Limb (tissue), 2 donors: Measurements from ENCODE around the gene MTMR6.
"Not testable (repeated sequence)": the region's sequence is repeated elsewhere in the genome, so short reads cannot be mapped to it uniquely, and the experiment has no call there.

Experiments used
- DNase-seq, 2 donors: peaks; one replicate each; pipeline ENCODE4 v3.0.0-alpha.2; 2016; ENCODE audit errors: extremely low spot score in 2 of 2

Gene MTMR6

DNA sequence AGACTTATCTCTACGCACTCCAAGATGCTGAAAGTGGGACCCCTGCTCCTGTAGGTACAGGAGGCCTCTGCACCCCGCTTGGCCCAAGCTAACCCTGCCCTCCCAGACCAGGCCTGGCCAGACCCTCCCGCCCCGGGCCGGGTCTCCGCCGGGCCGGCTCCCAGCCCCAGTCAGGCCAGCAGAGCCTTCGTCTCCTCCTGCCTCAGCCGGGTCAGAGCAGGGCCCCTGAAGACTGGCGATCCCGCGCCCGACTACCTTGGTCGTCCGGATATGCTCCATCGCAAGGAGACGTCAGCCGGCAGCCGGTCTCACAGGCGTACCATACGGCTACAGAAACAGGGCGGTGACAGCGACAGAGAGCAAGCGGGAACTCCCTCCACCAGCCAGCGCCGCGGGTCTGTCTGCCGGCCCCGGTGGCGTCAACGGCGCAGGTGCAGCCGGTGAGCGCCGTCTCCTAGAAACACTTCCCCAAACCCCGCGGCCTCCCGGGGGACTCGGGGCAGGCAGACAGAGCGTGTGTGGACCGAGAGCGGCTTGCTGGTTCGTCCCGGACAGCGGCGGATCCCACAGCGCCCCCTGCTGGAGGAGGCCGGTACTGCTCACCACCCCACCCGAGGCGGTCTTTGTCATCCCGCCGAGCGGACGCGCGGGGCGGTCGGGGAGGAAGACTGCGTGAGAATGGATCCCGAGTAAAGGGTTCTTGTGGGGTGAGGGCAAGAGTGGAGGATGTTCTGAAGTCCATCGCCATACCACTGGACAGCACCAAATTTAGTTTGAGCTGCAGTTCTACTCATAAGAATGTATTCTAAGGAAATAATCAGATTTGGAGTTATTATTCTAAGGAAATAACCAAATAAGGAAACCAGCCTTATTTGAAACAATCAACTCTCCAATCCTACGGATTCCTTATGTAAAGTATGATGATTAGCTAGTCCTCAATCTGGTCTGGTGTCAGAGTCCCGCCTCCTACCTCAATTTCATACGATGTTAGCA is at the start of gene MTMR6:
Gene MTMR6 (minus strand): TSS at position 520 of the 993 bp plus-strand sequence. CDS start 241 bp downstream, at position 279.
- peak; percentile 84 to 98 for DNase-seq

DNA sequence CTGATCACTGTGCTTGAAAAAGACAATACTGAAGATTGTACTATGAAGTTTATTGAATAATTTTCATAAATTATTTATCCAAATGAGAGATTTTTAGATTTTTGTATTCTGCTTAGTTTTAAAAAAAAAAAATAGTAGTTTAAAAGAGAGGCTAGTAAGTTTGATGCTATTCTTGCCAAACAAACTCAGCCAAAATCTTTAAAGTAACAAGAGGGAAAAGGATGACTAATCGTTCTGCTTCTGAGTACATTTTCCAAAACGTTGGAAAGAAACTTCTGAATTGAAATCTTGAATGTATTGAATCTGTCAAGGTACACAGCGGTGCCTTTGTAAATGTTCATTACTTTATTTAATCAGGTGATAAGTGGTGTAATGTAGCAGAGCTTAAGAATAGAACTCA is 48.6 kb upstream of the MTMR6 start:
- no peak for DNase-seq

DNA sequence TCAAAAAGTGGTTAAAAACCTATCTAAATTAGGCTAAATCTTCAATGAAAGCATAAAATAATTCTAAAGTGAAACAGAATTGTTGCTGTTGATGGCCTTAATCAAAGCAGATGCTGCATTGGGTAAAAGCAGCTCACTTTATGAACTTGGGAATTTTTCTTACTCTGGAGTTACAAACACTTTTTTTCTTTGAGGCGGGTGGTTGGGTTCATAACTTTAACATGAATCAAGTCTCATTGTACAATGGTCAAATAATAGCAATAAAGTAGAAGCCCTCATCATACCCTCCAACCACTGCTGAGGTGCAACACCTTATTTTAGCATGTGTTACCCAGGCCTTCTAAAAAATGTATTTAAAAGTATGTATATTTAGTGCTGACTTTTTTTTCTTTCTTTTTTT is 43.3 kb upstream of the MTMR6 start:
- DNase-seq: no peak

DNA sequence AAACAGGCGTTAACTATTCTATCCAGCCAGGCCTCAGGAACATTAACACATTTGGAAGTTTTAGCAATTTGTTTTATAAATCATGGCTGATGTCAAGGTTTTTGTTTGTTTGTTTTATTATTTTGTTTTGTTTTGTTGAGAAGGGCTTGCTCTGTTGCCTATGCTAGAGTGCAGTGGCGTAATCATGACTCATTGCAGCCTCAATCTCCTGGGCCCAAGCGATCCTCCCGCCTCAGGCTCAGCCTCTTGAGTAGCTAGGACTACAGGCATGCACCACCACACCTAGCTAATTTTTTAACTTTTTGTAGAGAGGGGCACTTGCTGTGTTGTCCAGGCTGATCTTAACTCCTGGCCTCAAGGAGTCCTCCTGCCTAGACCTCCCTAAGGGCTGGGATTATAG is 42.4 kb upstream of the MTMR6 start:
- no peak for DNase-seq

DNA sequence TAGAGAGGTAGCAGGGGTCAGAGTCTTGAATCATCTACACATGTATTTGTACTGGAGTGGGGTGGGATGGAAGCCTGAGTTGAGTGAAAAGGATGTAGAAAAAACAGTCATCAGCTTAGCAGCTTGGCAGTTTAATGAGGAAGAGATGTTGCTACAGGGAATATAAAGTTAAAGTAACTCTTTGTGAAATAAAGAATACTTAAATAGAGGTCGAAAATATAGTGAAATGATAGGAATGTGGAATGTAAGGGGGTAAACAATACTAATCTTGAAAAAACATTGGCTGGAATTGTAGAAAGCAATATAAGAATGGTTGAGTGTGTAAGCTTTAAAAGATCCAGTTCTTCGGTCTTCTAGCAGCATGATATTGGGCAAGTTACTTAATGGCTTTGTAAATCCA is 36.8 kb upstream of the MTMR6 start:
- DNase-seq: no peak

DNA sequence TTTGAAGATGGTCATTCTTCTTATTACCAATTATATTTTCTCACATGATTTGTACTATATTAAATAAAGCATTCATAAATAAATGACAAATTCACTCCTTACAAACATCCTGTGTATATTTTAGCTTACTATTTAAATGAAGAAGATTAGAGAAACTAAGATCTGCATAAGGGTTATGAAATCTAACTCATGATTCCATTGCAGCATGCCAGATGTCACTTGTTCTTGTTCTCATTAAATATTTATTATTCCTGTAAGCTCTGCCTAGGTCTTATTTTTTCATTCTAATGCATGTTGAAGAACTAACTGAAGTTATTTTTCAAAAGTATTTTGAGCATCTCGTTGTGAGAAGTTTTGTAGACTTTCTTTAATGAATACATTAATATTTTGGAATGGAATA is 32.5 kb upstream of the MTMR6 start:
- no peak for DNase-seq

DNA sequence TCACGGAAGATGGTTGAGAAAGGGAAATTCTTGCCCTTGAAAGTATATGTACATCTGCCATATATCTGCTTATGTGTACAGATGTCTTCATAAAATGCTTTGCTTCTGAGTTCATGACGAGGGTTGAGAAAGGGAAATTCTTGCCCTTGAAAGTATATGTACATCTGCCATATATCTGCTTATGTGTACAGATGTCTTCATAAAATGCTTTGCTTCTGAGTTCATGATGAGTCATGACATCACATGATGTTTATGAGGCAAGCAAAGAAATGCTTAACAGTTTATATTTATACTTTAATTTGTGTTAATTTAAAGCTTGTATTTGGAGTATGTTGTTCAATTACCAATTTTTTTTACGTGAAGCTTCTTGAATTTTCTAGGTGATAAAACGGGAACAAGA is 31.7 kb upstream of the MTMR6 start:
- not testable (repeated sequence) for DNase-seq

DNA sequence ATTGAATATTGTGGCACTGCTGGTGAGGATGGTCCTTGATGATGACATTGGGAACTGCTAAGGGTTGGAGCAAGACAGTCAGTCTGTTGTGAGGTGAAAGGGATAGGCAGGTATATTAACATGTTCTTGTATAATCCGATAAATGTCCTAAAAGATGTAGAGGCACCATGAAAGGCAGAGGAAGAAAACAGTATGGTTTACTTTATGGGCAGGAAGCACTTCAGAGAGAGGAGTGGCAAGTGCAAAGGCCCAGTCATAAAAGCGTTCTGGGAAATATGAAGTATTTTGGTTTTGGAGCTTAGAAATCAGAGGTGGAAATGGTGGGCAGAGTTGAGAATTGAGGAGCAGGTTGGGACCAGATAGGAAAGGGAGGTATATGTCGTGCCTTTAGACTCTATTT is 23.6 kb upstream of the MTMR6 start:
- DNase-seq: no peak

DNA sequence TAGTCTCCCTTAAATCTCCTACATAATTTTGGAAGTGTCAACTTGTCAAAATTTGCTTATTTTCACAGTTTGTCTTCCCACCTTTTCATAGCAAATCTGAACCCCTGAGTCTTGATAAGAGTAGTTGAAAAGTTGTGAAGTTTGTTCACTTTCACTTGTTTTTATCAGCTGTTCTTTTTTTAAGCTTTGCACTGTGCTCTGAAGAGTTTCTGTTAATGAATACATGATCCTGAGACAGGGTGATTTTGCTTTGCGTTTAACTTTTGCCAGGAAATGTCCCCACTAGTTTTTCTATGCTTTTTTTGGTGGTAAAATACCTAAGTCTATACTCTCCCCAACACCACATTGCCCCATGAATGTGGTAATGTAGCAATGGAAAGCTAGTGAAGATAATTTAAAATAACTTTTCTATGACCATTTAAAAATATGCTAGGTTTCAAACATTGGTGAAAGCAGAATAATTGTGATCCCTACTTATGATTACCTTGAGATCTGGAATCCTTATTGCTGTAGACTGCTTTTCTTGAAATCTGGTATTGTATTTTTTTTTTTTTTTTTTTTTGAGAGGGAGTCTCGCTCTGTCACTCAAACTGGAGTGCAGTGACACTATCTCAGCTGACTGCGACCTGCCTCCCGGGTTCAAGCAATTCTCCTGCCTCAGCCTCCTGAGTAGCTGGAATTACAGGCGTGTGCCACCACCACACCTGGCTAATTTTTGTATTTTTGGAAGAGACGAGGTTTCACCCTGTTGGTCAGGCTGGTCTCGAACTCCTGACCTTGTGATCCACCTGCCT is 19.6 kb upstream of the MTMR6 start:
- DNase-seq: no peak

DNA sequence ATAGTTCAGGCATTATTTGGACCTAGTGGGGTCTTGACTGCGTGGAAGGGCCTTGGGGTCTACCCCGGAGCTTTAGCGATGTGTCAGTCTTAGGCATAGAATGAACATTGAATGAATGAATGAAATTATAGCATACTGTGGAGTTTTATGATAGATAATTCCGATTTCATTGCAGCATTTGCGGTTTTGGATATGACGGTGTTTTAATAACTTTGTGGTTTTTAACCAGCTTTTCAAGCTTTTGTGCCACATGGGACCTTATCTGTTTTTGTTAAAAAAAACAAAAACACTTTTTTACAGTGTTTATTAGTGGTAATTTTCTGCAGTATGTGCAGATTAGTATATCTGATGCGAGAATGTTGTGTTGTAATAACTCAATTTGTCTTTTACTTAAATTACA is 14.8 kb upstream of the MTMR6 start:
- no peak for DNase-seq

DNA sequence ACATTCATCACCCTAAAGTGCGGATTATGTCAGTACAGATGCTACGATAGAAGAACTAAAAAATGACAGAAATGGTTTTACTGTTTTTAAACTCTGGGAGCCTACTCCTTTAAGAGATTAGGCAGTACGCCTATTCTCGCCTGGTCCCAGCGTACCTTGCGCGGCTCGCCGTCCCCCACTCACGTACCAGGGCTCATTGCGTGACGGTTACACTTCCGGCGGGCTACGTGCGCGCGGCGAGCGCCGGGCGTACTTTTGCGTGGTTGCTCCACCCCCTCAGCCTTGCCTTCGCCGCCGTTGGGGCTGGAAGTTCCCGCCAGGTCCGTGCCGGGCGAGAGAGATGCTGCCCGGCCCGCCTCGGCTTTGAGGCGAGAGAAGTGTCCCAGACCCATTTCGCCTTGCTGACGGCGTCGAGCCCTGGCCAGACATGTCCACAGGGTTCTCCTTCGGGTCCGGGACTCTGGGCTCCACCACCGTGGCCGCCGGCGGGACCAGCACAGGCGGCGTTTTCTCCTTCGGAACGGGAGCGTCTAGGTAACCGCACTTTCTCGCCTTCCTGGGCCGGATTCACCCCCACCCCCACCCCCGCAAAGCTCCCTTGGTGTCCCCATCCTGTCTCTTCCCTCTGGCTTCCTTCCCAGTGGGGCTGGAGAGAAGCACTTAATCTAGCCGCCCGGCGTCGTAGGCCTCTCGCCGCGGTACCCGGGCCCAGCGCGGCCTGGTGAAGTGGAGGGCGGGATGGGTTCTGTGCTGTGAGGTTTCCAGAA is 14.2 kb upstream of the MTMR6 start, which contains the start of gene NUP58:
Gene NUP58 (plus strand): TSS at position 279 of the 767 bp plus-strand sequence. CDS start 149 bp downstream, at position 428.
- DNase-seq: peak; percentile 96 to 97

DNA sequence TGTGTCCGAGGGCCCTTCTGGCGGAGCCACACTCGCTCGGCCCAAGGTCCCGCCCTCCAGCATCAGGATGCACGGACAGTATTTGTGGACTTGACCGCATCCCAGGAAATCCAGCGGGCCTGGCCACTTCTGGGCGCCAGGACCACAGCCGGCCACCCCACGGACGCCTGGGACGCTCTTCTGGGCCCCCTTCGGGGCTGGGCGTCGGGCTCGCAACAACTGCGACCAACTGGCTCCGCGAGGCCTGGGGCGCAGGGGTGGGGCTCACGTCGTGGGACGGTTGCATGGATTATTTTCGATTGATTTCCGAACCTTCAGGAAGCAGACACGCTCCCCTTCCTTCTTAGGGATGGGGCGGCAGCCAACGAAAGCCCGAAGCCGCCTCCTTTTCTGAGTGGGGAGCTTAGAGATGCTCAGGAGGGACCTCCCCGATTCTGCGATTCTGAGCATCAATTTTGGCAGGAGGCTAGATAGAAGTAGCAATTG is 13.6 kb upstream of the MTMR6 start:
- DNase-seq: peak in 1 of 2 donors; percentile 74

DNA sequence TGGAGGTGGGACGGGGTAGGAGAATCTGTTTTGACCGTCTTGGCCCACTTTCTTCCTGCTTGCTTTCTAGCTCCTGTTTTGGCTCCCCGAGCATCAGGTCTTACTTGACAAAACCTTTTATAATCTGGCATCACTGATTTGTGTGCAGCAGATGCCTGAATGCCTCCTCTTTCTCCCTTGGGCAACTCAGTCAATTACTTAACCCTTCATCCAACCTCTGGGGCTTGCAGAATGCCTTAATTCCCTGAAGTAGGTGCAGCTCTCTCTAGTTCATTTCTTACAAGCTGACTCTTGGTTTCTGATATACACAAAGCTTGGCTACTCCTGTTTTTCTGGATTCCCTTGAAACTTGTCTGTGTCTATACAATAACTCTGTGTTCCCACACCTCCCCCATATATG is 8.4 kb upstream of the MTMR6 start:
- no peak for DNase-seq

DNA sequence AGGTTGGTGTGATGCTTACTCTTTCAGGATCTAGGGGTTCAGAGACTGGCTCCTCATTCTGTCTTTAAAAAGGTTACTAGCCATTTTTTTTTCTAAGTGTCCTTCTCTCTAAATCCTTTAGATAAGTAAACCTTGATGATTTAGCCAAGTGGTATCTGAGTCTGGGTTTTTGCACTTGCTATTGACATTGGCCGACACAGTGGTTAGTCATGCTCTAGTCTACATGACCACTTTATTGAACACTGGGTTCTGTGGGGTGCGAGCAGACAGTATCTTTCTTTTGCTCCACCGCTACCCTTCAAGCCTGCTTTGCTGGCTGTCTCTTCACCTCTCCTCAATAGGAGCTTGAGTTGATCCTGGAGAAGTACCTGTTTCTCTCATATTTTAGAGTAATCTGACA is 7.9 kb upstream of the MTMR6 start:
- DNase-seq: no peak

DNA sequence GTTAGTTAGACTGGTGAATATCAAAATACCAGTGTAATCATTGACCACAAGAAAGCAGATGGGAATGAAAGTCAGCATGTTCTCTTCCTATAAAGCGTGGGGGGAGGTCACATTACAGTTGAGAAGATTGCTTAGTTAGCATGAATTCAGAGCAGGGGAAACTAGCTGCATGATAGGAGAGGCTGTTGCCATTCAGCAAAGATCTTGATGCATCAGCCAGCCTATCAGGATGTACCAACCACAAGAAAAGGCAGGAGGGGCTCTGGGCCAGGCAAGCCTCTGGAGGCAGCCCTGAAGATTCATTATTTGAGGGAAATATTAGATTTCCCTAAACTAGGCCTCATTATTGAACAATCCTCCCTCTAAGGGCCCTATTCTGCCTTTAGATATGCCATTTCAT is 5.0 kb upstream of the MTMR6 start:
- no peak for DNase-seq

DNA sequence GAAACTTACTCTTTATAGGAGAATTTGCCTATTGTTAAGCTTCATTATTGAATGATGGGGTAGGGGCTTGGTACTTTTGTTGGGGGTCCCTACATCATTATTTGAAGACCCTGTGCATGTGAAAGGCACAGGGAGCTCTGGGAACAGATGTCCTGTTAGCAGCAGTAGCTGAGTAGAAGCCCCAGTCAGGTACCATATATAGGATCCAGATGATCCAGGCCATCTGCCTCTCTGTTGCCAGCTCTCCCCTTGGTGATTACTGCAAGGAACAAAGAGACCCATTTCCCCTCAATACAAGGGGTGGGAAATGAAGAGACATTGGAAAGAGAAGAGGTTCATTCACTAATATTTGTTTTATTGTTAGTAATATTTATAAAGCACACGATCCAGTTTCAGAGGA is 4.4 kb upstream of the MTMR6 start:
- no peak for DNase-seq

DNA sequence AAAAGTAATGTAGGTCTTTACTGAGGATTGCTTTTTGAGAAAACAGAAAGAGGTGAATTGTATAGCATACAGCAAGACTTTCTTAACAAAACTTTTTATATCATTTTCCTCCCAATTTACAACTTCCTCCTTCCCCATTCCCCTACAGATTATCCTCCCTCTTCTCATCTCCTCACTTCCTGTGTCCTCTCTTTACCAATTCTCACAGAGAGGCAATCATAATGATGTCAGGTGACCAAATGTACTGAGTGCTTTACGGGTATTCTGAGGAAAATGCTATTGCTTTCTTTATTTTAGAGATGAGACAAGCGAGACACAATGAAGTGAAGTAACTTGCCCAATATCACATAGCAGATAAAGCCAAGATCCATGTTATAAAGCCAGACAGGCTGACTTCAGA is 1.7 kb upstream of the MTMR6 start:
- DNase-seq: no peak

DNA sequence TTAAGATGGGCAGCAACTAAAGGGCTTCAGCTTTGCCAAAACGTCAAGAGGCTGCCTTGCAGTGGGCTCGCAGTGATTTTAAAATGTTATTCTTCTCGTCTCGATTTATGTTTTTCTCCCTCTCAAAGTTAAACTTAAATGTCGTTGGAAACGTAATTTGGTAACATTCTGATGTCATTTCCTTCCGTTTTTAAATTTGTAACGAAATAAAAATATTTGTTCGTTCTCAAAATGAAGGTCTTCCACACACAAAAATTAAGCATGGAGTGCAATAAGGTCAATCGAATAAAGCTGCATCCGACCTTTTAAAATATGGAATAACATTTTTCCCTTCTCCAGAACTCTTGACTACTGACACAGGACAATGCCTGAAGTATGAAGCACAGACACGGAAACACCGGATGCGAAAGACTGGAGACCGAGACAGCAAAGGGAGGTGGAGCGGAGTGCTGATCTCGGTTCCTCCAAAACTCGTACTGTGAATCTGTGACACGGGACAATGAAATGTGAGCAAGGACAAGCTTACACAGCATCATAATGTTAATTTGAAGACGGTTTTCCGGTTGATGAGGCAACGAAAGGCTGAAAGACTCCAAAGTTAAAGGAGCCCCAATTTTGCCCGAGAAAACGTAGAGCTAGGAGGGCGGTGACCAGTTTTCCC is 850 bp downstream of the MTMR6 start:
- DNase-seq: peak; percentile 12 to 53

DNA sequence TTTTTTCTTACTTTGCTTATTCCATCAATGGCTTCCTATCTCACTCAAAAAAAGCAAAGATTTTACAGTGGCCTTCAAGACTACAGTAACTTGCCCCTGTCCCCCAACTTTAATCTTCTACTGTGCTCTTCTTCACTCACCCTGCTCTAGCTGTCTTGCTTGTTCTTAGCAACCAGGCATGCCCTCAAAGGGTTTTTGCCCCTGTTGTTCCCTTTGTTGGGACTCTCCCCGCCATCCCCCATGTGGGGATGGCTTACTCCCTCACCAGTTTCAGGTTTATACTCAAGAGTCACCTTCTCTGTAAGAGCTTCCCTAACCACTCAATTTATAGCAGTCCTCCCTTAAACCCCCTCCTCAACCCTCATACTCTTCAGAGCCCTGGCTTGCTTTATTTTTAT is 5.4 kb downstream of the MTMR6 start:
- DNase-seq: no peak

DNA sequence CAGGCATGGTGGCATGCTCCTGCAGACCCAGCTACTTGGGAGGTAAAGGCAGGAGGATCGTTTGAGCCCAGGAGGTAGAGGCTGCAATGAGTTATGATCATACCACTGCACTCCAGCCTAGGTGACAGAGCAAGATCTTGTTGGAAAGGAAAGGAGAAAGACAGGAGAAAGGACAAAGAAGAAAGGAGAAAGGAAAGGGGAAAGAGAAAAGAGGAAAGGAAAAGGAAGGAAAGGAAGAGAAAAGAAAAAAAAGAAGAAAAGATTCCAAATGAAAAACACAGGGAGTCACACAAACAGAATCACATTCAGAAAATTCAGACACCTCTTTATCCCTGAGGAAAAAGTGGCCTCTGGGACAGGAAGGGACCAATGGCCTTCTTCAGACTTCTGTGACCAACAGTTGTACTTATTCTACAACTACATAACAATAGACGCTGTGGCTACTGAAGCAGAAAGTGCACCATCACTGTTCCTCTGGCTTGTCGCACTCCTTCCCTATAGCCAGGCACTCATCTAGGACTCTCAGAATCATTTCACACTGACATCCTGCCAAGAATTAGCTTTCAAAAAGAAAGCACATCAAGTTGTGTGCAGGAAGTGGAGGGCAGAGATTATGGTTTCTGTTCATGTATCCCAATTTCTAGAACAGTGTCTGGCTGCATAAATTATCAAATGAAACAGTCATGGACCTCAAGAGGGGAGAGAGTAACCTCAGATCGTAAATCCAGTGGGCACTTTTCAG is 5.9 kb downstream of the MTMR6 start:
- DNase-seq: no peak
